ENCODE data around the gene SLC35A3. TPM values are rescaled to one million over a fixed set of nuclear protein-coding genes. Genes with fewer than 3 reads are reported as not detected.

The SLC35A3 gene
- total and polyA plus RNA-seq, 9 of the 15 experiments (the other 6 are each of a cell fraction or from before 2014, with no cell fraction given), result 3.5 to 21.7 (median 13.2) TPM

DNA sequence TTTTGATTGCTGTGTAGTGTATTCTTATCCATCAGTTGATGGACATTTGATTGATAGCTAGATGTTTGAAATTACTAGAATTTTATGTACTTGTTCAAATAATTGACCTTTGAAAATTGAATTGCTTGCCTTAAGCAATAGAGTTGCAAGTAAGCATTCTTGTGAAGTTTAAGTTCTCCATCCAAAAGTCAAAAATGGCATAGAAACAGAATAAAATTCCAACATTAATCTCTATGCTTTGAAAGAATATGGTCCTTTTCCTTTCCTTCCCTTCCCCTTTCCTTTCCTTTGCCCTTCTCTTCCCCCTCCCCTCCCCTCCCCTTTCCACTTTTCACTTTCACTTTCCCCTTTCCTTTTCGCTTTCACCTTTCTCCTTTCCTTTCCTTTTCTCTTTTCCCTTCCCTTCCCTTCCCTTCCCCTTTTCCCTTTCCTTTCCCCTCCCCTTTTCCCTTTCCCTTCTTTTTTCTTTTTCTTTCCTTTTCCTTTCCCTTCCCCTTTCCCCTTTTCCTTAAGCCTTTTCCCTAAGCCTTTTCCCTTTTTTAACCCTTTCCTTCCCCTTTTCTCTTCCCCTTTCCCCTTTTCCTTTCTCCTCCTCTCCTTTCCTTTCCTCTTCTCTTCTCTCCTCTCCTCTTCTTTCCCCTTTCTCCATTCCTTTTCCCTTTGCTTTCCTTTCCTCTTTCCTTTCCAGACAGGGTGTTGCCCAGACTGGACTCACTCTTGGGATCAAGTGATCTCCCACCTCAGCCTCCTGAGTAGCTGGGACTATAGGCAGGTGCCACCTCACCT is 95.6 kb downstream of the SLC35A3 start (continued):
- TF ChIP-seq ZBTB40 (IDR thresholded peaks at IDR 0.05), result peak; percentile 57; the same call in 1 of the 2 replicates
- no peak for TF ChIP-seq ZBTB40 (CRISPR knock-in tag; IDR thresholded peaks at IDR 0.05)
- TF ChIP-seq NEUROD1 (IDR thresholded peaks at IDR 0.05; ENCODE audit: borderline replicate concordance, low read depth, low read length, partially characterized antibody), result no peak
- TF ChIP-seq NUFIP1 (IDR thresholded peaks at IDR 0.05; ENCODE audit: partially characterized antibody), result no peak
- TF ChIP-seq NFE2L1 (tag; IDR thresholded peaks at IDR 0.05; ENCODE audit: borderline replicate concordance, low read depth), result no peak
- TF ChIP-seq ZC3H8 (IDR thresholded peaks at IDR 0.05), result peak; percentile 75; the same call in 1 of the 2 replicates
- no peak for TF ChIP-seq CTCFL (IDR thresholded peaks at IDR 0.05; ENCODE audit: borderline replicate concordance, insufficient read depth, low read depth, low read length, poor library complexity, severe bottlenecking)
- TF ChIP-seq, protein P1, sequence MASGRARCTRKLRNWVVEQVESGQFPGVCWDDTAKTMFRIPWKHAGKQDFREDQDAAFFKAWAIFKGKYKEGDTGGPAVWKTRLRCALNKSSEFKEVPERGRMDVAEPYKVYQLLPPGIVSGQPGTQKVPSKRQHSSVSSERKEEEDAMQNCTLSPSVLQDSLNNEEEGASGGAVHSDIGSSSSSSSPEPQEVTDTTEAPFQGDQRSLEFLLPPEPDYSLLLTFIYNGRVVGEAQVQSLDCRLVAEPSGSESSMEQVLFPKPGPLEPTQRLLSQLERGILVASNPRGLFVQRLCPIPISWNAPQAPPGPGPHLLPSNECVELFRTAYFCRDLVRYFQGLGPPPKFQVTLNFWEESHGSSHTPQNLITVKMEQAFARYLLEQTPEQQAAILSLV (tag; IDR thresholded peaks at IDR 0.05), result no peak
- peak; percentile 38; the same call in 1 of the 2 replicates for TF ChIP-seq FOXM1 (IDR thresholded peaks at IDR 0.05; ENCODE audit: low read depth)
- no peak for TF ChIP-seq FOXM1 (CRISPR knock-in tag; IDR thresholded peaks at IDR 0.05; ENCODE audit: low read depth)
- TF ChIP-seq, protein P2, sequence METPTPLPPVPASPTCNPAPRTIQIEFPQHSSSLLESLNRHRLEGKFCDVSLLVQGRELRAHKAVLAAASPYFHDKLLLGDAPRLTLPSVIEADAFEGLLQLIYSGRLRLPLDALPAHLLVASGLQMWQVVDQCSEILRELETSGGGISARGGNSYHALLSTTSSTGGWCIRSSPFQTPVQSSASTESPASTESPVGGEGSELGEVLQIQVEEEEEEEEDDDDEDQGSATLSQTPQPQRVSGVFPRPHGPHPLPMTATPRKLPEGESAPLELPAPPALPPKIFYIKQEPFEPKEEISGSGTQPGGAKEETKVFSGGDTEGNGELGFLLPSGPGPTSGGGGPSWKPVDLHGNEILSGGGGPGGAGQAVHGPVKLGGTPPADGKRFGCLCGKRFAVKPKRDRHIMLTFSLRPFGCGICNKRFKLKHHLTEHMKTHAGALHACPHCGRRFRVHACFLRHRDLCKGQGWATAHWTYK (CRISPR knock-in tag; IDR thresholded peaks at IDR 0.05), result no peak
- TF ChIP-seq PTRF (tag; IDR thresholded peaks at IDR 0.05), result no peak
- TF ChIP-seq MTA2 (IDR thresholded peaks at IDR 0.05; ENCODE audit: low read depth), result peak; percentile 50
- no peak for TF ChIP-seq WHSC1 (IDR thresholded peaks at IDR 0.05; ENCODE audit: low read length)
